ENCODE measurements around the gene C9orf85. TPM values are rescaled to one million over a fixed set of nuclear protein-coding genes. Genes with fewer than 3 reads are reported as not detected.
"Not testable (repeated sequence)": the region's sequence is repeated elsewhere in the genome, so short reads cannot be mapped to it uniquely, and the experiment has no call there.

The C9orf85 gene
- total RNA-seq, 1 donor, result 11.2 TPM

DNA sequence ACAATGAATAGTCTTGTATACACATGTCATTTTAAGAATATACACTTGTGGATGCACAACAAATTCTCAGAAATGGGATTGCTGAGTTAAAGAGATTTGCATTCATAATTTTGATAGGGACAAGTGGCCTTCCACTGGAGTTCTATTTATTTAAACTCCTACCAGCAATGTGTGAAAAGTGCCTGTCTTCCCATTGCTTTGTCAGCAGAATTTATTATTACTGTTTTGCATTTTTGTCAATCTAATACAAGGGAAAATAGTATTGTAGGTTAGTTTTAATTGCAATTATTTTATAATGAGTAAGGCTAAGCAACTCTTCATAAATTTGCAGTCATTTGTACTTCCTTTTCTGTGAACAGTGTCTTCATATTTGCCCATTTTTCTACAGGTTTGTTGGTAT is 94.0 kb downstream of the C9orf85 start:
- Histone ChIP-seq H3K27me3 (ENCODE audit: insufficient read depth, low read length) (no peaks in the 10 kb centered on the region), H3K4me3 (ENCODE audit: insufficient read depth, low read length) (no peak overlapping the region), H3K79me2 (ENCODE audit: insufficient read depth, low read length) (no peaks in the 10 kb centered on the region), H3K36me3 (ENCODE audit: insufficient read depth, low read length) (no peaks in the 10 kb centered on the region), H3K27ac (ENCODE audit: low read depth, low read length) (no peak overlapping the region), H3K4me1 (ENCODE audit: insufficient read depth, low read length) (no peaks in the 10 kb centered on the region), H3K9me3 (ENCODE audit: low read depth, low read length) (no peaks in the 10 kb centered on the region), H4K20me1 (ENCODE audit: insufficient read depth, low read length) (no peaks in the 10 kb centered on the region), H3K4me2 (ENCODE audit: insufficient read depth, low read length) (no peak overlapping the region), H2AFZ (ENCODE audit: low read length) (no peak overlapping the region)
- no peak for TF ChIP-seq CTCF (IDR thresholded peaks at IDR 0.05; ENCODE audit: extremely low read depth, low read depth, low read length)
- no peak for DNase-seq (ENCODE audit: insufficient read length, low spot score, missing footprints)

DNA sequence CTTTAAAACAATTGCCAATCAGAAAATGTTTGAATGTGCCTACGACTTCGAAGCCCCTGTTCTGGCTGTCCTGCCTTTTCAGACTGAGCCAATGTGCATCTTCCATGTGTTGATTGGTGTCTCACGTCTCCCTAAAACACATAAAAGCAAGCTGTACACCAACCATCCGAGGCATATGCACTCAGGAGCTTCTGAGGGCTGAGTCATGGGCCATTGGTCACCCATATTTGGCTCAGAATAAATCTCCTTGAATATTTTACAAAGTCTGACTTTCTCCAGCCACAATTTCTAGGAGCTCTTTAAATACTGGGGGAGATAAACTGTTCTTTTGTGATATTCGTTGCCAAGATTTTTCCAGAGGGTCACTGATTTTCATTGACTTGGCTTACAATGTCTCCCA is 95.1 kb downstream of the C9orf85 start:
- Histone ChIP-seq H3K4me1 (ENCODE audit: insufficient read depth, low read length) (no peaks in the 10 kb centered on the region), H3K9me3 (ENCODE audit: low read depth, low read length) (no peaks in the 10 kb centered on the region), H2AFZ (ENCODE audit: low read length) (no peak overlapping the region), H3K27ac (ENCODE audit: low read depth, low read length) (no peak overlapping the region), H3K27me3 (ENCODE audit: insufficient read depth, low read length) (no peaks in the 10 kb centered on the region), H4K20me1 (ENCODE audit: insufficient read depth, low read length) (no peaks in the 10 kb centered on the region), H3K4me3 (ENCODE audit: insufficient read depth, low read length) (no peak overlapping the region), H3K79me2 (ENCODE audit: insufficient read depth, low read length) (no peaks in the 10 kb centered on the region), H3K4me2 (ENCODE audit: insufficient read depth, low read length) (no peak overlapping the region), H3K36me3 (ENCODE audit: insufficient read depth, low read length) (no peaks in the 10 kb centered on the region)
- peak; percentile 79 for DNase-seq (ENCODE audit: insufficient read length, low spot score, missing footprints)
- no peak for TF ChIP-seq CTCF (IDR thresholded peaks at IDR 0.05; ENCODE audit: extremely low read depth, low read depth, low read length)

GRCh38 chr9:72007726-72008125 is 96.3 kb downstream of the C9orf85 start:
- not testable (repeated sequence) for H2AFZ ChIP-seq (ENCODE audit: low read length); H3K4me3 ChIP-seq (ENCODE audit: insufficient read depth, low read length); H3K27me3 ChIP-seq (ENCODE audit: insufficient read depth, low read length); H3K27ac ChIP-seq (ENCODE audit: low read depth, low read length); DNase-seq (ENCODE audit: insufficient read length, low spot score, missing footprints); H3K9me3 ChIP-seq (ENCODE audit: low read depth, low read length); H3K36me3 ChIP-seq (ENCODE audit: insufficient read depth, low read length); H4K20me1 ChIP-seq (ENCODE audit: insufficient read depth, low read length); H3K4me1 ChIP-seq (ENCODE audit: insufficient read depth, low read length); H3K4me2 ChIP-seq (ENCODE audit: insufficient read depth, low read length); H3K79me2 ChIP-seq (ENCODE audit: insufficient read depth, low read length)

- no peak overlapping the region for H2AFZ ChIP-seq (ENCODE audit: low read length)
- no peaks in the 10 kb centered on the region for H3K36me3 ChIP-seq (ENCODE audit: insufficient read depth, low read length)
- no peaks in the 10 kb centered on the region for H3K79me2 ChIP-seq (ENCODE audit: insufficient read depth, low read length)
- H3K4me3 ChIP-seq (ENCODE audit: insufficient read depth, low read length), result no peak overlapping the region
- H3K9me3 ChIP-seq (ENCODE audit: low read depth, low read length), result no peaks in the 10 kb centered on the region
- TF ChIP-seq CTCF (IDR thresholded peaks at IDR 0.05; ENCODE audit: extremely low read depth, low read depth, low read length), result no peak
- H3K4me1 ChIP-seq (ENCODE audit: insufficient read depth, low read length), result no peaks in the 10 kb centered on the region
- no peak overlapping the region for H3K4me2 ChIP-seq (ENCODE audit: insufficient read depth, low read length)
- no peaks in the 10 kb centered on the region for H4K20me1 ChIP-seq (ENCODE audit: insufficient read depth, low read length)
- no peak for DNase-seq (ENCODE audit: insufficient read length, low spot score, missing footprints)
- H3K27ac ChIP-seq (ENCODE audit: low read depth, low read length), result no peak overlapping the region
- no peaks in the 10 kb centered on the region for H3K27me3 ChIP-seq (ENCODE audit: insufficient read depth, low read length)
Measured at GRCh38 chr9:72012646-72013045, 101.2 kb downstream of the C9orf85 start.
